ENCODE data around the gene MIER3.

Gene MIER3

GRCh38 chr5:56919942-56920662 is 31.8 kb downstream of the MIER3 start:
- Histone ChIP-seq H3K9me3 (no peaks in the 10 kb centered on the region), H3K4me1 (no peaks in the 10 kb centered on the region), H3K27ac (no peak overlapping the region), H3K36me3 (peaks cover 28 to 41% (median 32%) of the 10 kb centered on the region in 3 donors), H3K27me3 (no peaks in the 10 kb centered on the region), H3K4me3 (no peak overlapping the region)
- DNase-seq: no peak
- TF ChIP-seq CTCF (IDR thresholded peaks at IDR 0.05): no peak
- intact Hi-C loops (cut with DNase I; ENCODE audit: low total_unique reads): no loop called here

- H3K27me3 ChIP-seq: no peaks in the 10 kb centered on the region
These were observed 33.9 kb downstream of the MIER3 start for GRCh38 chr5:56918054-56918453.

GRCh38 chr5:56917534-56917933 is 34.4 kb downstream of the MIER3 start:
- Histone ChIP-seq H3K27ac (no peak overlapping the region), H3K4me1 (no peaks in the 10 kb centered on the region), H3K27me3 (no peaks in the 10 kb centered on the region), H3K9me3 (no peaks in the 10 kb centered on the region), H3K36me3 (peaks cover 6 to 22% (median 13%) of the 10 kb centered on the region in 3 donors), H3K4me3 (no peak overlapping the region)
- intact Hi-C loops (cut with DNase I; ENCODE audit: low total_unique reads): no loop called here
- no peak for DNase-seq
- TF ChIP-seq CTCF (IDR thresholded peaks at IDR 0.05): no peak

More at GRCh38 chr5:56918054-56918453, 33.9 kb downstream of the MIER3 start:
- no peak for TF ChIP-seq CTCF (IDR thresholded peaks at IDR 0.05)
- no peak for DNase-seq
- no peaks in the 10 kb centered on the region for H3K9me3 ChIP-seq
- intact Hi-C loops (cut with DNase I; ENCODE audit: low total_unique reads): no loop called here
- no peak overlapping the region for H3K4me3 ChIP-seq
- no peaks in the 10 kb centered on the region for H3K4me1 ChIP-seq
- H3K36me3 ChIP-seq: peaks cover 10 to 27% (median 18%) of the 10 kb centered on the region in 3 donors
- no peak overlapping the region for H3K27ac ChIP-seq

DNA sequence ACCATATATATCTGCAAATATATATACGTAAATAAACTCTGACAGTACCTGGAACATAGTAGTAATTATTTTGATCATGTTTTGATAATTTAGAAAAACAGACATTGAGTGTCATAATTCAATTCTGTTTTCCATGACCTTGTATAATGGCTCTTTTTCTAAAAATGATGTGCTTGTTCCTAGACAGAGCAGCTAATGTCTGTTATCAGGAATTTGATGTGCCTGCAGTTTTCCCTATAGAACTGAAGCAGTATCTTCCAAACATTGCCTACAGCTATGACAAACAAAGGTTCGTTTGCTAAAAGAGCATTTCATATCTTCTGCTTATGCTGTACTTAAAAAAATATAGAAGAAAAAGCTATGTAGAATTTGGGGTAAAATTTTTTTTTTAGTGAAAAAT is 37.2 kb downstream of the MIER3 start:
- intact Hi-C loops (cut with DNase I; ENCODE audit: low total_unique reads): no loop called here

GRCh38 chr5:56913766-56914165 is 38.2 kb downstream of the MIER3 start:
- intact Hi-C loops (cut with DNase I; ENCODE audit: low total_unique reads): no loop called here
- no peak overlapping the region for H3K27ac ChIP-seq
- no peak for DNase-seq
- no peaks in the 10 kb centered on the region for H3K27me3 ChIP-seq
- H3K4me1 ChIP-seq: peaks cover 0 to 9% (median 3%) of the 10 kb centered on the region in 4 donors
- peaks cover 0 to 8% (median 7%) of the 10 kb centered on the region in 3 donors for H3K36me3 ChIP-seq
- H3K4me3 ChIP-seq: no peak overlapping the region
- no peak for TF ChIP-seq CTCF (IDR thresholded peaks at IDR 0.05)
- no peaks in the 10 kb centered on the region for H3K9me3 ChIP-seq

More for the DNA sequence above, 37.2 kb downstream of the MIER3 start:
- DNase-seq: no peak
- Histone ChIP-seq H3K27ac (no peak overlapping the region), H3K4me1 (peaks cover 0 to 6% (median 3%) of the 10 kb centered on the region in 4 donors), H3K27me3 (no peaks in the 10 kb centered on the region), H3K36me3 (peaks cover 0 to 8% (median 7%) of the 10 kb centered on the region in 3 donors), H3K9me3 (no peaks in the 10 kb centered on the region), H3K4me3 (no peak overlapping the region)
- TF ChIP-seq CTCF (IDR thresholded peaks at IDR 0.05): no peak
